ENCODE results near the gene OTOP3.

DNA sequence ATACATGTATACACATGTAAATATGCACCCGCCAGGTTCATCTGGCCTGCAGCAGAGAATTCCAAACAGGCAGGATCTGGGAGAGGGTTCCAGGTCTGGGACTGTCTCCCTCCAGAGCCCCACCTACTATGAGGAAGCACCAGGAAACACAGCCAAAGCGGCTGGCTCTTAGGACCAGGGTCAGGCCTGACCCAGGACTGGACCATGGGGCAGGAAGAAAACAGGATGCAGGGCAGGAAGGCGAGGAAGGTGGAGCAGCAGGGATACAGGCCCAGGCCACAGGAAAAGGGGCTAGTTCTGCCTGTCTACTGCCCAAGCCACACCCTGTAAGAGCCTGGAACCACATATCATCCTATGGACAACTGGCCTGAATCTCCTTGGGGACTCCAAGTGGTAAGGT, 34.7 kb downstream of the OTOP3 start:
- TF ChIP-seq, protein P1, sequence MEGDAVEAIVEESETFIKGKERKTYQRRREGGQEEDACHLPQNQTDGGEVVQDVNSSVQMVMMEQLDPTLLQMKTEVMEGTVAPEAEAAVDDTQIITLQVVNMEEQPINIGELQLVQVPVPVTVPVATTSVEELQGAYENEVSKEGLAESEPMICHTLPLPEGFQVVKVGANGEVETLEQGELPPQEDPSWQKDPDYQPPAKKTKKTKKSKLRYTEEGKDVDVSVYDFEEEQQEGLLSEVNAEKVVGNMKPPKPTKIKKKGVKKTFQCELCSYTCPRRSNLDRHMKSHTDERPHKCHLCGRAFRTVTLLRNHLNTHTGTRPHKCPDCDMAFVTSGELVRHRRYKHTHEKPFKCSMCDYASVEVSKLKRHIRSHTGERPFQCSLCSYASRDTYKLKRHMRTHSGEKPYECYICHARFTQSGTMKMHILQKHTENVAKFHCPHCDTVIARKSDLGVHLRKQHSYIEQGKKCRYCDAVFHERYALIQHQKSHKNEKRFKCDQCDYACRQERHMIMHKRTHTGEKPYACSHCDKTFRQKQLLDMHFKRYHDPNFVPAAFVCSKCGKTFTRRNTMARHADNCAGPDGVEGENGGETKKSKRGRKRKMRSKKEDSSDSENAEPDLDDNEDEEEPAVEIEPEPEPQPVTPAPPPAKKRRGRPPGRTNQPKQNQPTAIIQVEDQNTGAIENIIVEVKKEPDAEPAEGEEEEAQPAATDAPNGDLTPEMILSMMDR (conservative IDR thresholded peaks at IDR 0.05): no peak
- TF ChIP-seq ZFX (IDR thresholded peaks at IDR 0.05): no peak
